Liver (tissue), 9 donors: Measurements from ENCODE around the gene MN1. TPM values are rescaled to one million over a fixed set of nuclear protein-coding genes. Genes with fewer than 3 reads are reported as not detected.

Source experiments
- DNase-seq: peaks from one replicate; pipeline ENCODE4 v3.0.0-alpha.2; 2017; ENCODE audit warnings: low spot score
- H3K27ac ChIP-seq, 2 donors: one replicate each; pipeline ENCODE4 v1.7.0; 2013; ENCODE audit warnings: inconsistent platforms in 2 of 2, low read length in 2 of 2, control low read depth in 1 of 2, low read depth in 1 of 2, mild to moderate bottlenecking in 1 of 2
- H3K27me3 ChIP-seq, 4 donors: one replicate each; pipeline versions ENCODE4 v1.6.1 to v1.7.0; 2013; ENCODE audit warnings: low read length in 3 of 4, inconsistent platforms in 1 of 4, mild to moderate bottlenecking in 1 of 4, moderate library complexity in 1 of 4; ENCODE audit not compliant: control insufficient read depth in 4 of 4, insufficient read depth in 4 of 4
- H3K36me3 ChIP-seq, 4 donors: one replicate each; pipeline versions ENCODE4 v1.6.1 to v1.7.0; 2013; ENCODE audit warnings: low read length in 3 of 4, mild to moderate bottlenecking in 3 of 4, low read depth in 1 of 4, moderate library complexity in 1 of 4; ENCODE audit not compliant: control insufficient read depth in 4 of 4, insufficient read depth in 3 of 4
- H3K4me1 ChIP-seq, 4 donors: one replicate each; pipeline versions ENCODE4 v1.6.1 to v1.7.0; 2013; ENCODE audit warnings: low read length in 3 of 4, mild to moderate bottlenecking in 3 of 4, moderate library complexity in 1 of 4; ENCODE audit not compliant: control insufficient read depth in 4 of 4, insufficient read depth in 4 of 4
- H3K4me3 ChIP-seq, 3 donors: one replicate each; pipeline versions ENCODE4 v1.6.1 to v1.7.0; 2013; ENCODE audit warnings: low read length in 3 of 3, control low read depth in 1 of 3, low read depth in 1 of 3, mild to moderate bottlenecking in 1 of 3
- H3K9ac ChIP-seq, 2 donors: one replicate each; pipeline ENCODE4 v1.7.0; 2013; ENCODE audit warnings: low read length in 2 of 2, mild to moderate bottlenecking in 2 of 2, moderate library complexity in 2 of 2, control low read depth in 1 of 2, low read depth in 1 of 2
- H3K9me3 ChIP-seq, 4 donors: one replicate each; pipeline versions ENCODE4 v1.6.1 to v1.7.0; 2013; ENCODE audit warnings: low read length in 3 of 4; ENCODE audit not compliant: control insufficient read depth in 4 of 4
- CTCF ChIP-seq: fragments of 150-350 bp; IDR thresholded peaks from 2 replicates; pipeline ENCODE4 v1.5.1; 2017; ENCODE audit warnings: improper control_type of control experiment, low read depth, low read length; ENCODE audit not compliant: missing input control
- EGR1 ChIP-seq, 2 donors: IDR thresholded peaks; 2 replicates each; pipeline ENCODE4 v1.6.1; 2016 to 2018; ENCODE audit warnings: antibody characterized with exemption in 2 of 2, low read depth in 2 of 2
- FOXA1 ChIP-seq: IDR thresholded peaks from 2 replicates; pipeline ENCODE4 v1.6.1; 2016; ENCODE audit warnings: antibody characterized with exemption
- FOXA2 ChIP-seq: IDR thresholded peaks from 2 replicates; pipeline ENCODE4 v1.6.1; 2016; ENCODE audit warnings: antibody characterized with exemption
- GABPA ChIP-seq, 2 donors: IDR thresholded peaks in 1 of 2; conservative IDR thresholded peaks in 1 of 2; 2 replicates each; pipeline ENCODE4 v1.6.1; 2016; ENCODE audit warnings: antibody characterized with exemption in 2 of 2, mild to moderate bottlenecking in 1 of 2, moderate library complexity in 1 of 2
- HNF4G ChIP-seq: IDR thresholded peaks from 2 replicates; pipeline ENCODE4 v1.6.1; 2016; ENCODE audit warnings: antibody characterized with exemption
- JUND ChIP-seq, 2 donors: IDR thresholded peaks; 2 replicates each; pipeline ENCODE4 v1.6.1; 2016; ENCODE audit warnings: antibody characterized with exemption in 2 of 2
- MAX ChIP-seq: IDR thresholded peaks from 2 replicates; pipeline ENCODE4 v1.6.1; 2016; ENCODE audit warnings: antibody characterized with exemption
- RAD21 ChIP-seq, 2 donors: IDR thresholded peaks; 2 replicates each; pipeline ENCODE4 v1.6.1; 2016; ENCODE audit warnings: antibody characterized with exemption in 2 of 2, mild to moderate bottlenecking in 2 of 2
- RXRA ChIP-seq, 2 donors: IDR thresholded peaks; 2 replicates each; pipeline ENCODE4 v1.6.1; 2017 to 2018; ENCODE audit warnings: antibody characterized with exemption in 2 of 2, mild to moderate bottlenecking in 1 of 2
- SP1 ChIP-seq: IDR thresholded peaks from 2 replicates; pipeline ENCODE4 v1.6.1; 2018; ENCODE audit warnings: antibody characterized with exemption, mild to moderate bottlenecking
- WGBS: extraction: QIAGEN DNeasy Blood & Tissue Kit; methylation state at CpG from one replicate; pipeline ENCODE4 v1.1.7; 2013; 5-methylcytosine and 5-hydroxymethylcytosine counted together
- polyA plus RNA-seq, 2 donors: library from polyadenylated mRNA; stranded (reverse) in 1 of 2; unstranded in 1 of 2; fragments of 200-250 nt in 1 of 2; fragments of >200 nt in 1 of 2; fragmentation: Nextera tagmentation in 1 of 2; extraction: Ambion mirVana in 1 of 2; gene quantifications; one replicate each; pipeline versions ENCODE4 v1.2.1 to v1.2.3, GENCODE V29; 2013 to 2015
- total RNA-seq, 2 donors: library from RNA; depleted of rRNA; stranded (reverse); fragments of >200 nt; gene quantifications; one replicate each; pipeline ENCODE4 v1.2.3, GENCODE V29; 2014
- TF ChIP-seq, protein P1 (sequence below): IDR thresholded peaks from 2 replicates; pipeline ENCODE4 v1.6.1; 2016; ENCODE audit warnings: antibody characterized with exemption
- donor health status: healthy.
- donor health status: healthy.
- donor health status: healthy.
- donor health status: healthy.
- donor health status: healthy.

Gene MN1
- total and polyA plus RNA-seq, 4 donors = 0.10 to 0.33 (median 0.21) TPM

- H3K4me3 ChIP-seq = no peak overlapping the region
- H3K4me1 ChIP-seq = no peaks in the 10 kb centered on the region
- TF ChIP-seq FOXA2 = no peak
- TF ChIP-seq EGR1 (IDR thresholded peaks at IDR 0.05; ENCODE audit: low read depth in 2 of 2) = no peak
- TF ChIP-seq GABPA (IDR thresholded peaks at IDR 0.05 in 1 of 2, conservative IDR thresholded peaks at IDR 0.05 in 1 of 2) = no peak
- no peak for TF ChIP-seq RAD21 (IDR thresholded peaks at IDR 0.05)
- no peak for TF ChIP-seq FOXA1
- no peak for TF ChIP-seq RXRA (IDR thresholded peaks at IDR 0.05)
- no peak for TF ChIP-seq CTCF
- no peak overlapping the region for H3K9ac ChIP-seq
- no peak overlapping the region for H3K27ac ChIP-seq
- DNase-seq = no peak
- 89% methylated on average over 3 of the region's 3 CpGs for WGBS
- H3K27me3 ChIP-seq = no peaks in the 10 kb centered on the region
- no peaks in the 10 kb centered on the region for H3K9me3 ChIP-seq
- H3K36me3 ChIP-seq = no peaks in the 10 kb centered on the region
Measured at GRCh38 chr22:27791859-27792241, 9.7 kb downstream of the MN1 start.

DNA sequence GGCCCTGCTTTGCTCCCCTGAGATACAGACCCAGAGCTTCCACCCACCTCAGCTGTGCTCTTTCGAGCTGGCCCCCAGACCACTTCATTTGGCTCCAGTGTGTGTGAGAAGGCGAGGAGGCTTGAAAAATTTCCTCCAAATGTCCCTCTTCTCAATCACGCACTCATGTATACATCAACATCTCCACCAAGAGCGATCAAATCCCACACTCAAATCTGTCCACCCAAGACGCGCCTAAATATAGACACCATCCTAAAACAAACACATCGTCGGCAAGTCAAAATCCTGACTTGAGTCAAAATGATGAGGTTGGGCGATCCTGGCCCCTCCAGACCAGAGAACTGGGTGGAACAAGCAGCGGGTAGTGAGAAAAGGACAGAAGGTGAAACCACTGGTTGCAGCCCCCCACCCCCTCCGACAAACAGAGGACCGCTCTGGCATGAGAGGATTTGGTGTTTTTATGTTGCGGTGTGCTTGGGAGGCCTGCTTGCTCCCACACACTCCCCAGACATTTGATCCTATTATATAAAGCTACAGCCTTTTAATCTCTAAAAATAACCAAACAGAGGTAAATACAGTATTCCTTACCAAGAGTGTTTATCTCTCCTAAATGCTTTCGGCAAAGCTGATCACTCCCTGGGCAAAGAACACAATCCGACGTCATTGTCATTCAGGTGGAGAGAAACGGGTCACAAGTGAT, 10.2 kb downstream of the MN1 start:
- DNase-seq = no peak
- 78% methylated on average over 17 of the region's 17 CpGs for WGBS
- TF ChIP-seq JUND (IDR thresholded peaks at IDR 0.05) (no peak), RXRA (IDR thresholded peaks at IDR 0.05) (no peak), GABPA (IDR thresholded peaks at IDR 0.05 in 1 of 2, conservative IDR thresholded peaks at IDR 0.05 in 1 of 2) (no peak)

GRCh38 chr22:27790376-27791158, 11.0 kb downstream of the MN1 start:
- Histone ChIP-seq H3K27me3 (no peaks in the 10 kb centered on the region), H3K9ac (no peak overlapping the region), H3K4me1 (no peaks in the 10 kb centered on the region), H3K27ac (no peak overlapping the region), H3K4me3 (no peak overlapping the region), H3K36me3 (no peaks in the 10 kb centered on the region), H3K9me3 (no peaks in the 10 kb centered on the region)
- 73% methylated on average over 25 of the region's 25 CpGs for WGBS
- TF ChIP-seq, protein P1, sequence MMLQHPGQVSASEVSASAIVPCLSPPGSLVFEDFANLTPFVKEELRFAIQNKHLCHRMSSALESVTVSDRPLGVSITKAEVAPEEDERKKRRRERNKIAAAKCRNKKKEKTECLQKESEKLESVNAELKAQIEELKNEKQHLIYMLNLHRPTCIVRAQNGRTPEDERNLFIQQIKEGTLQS = no peak
- TF ChIP-seq EGR1 (IDR thresholded peaks at IDR 0.05; ENCODE audit: low read depth in 2 of 2) (no peak), FOXA2 (no peak), HNF4G (no peak), RXRA (IDR thresholded peaks at IDR 0.05) (no peak), JUND (IDR thresholded peaks at IDR 0.05) (no peak), MAX (no peak), SP1 (no peak), CTCF (no peak)
- DNase-seq = no peak

More for the DNA sequence above, 10.2 kb downstream of the MN1 start:
- H3K4me1 ChIP-seq = no peaks in the 10 kb centered on the region
- no peak overlapping the region for H3K9ac ChIP-seq
- H3K27ac ChIP-seq = no peak overlapping the region
- H3K9me3 ChIP-seq = no peaks in the 10 kb centered on the region
- no peaks in the 10 kb centered on the region for H3K36me3 ChIP-seq
- no peak overlapping the region for H3K4me3 ChIP-seq
- H3K27me3 ChIP-seq = no peaks in the 10 kb centered on the region
